DOHH2 (cell line): ENCODE data around the gene BHLHE23.

Experiments used
- EZH2phosphoT487 ChIP-seq: fragments of 200-600 bp; sonication (generic); IDR thresholded peaks from 2 replicates; pipeline ENCODE4 v1.6.1; 2017; ENCODE audit warnings: borderline replicate concordance, mild to moderate bottlenecking, antibody characterized with exemption, low read length, moderate library complexity, mixed read lengths
- TF ChIP-seq, protein P1 (sequence below): fragments of 200-600 bp; sonication (generic); IDR thresholded peaks from one replicate; pipeline ENCODE4 v1.5.1; 2014; ENCODE audit warnings: antibody characterized with exemption, mild to moderate bottlenecking, low read depth, low read length; ENCODE audit not compliant: poor library complexity, severe bottlenecking

DNA sequence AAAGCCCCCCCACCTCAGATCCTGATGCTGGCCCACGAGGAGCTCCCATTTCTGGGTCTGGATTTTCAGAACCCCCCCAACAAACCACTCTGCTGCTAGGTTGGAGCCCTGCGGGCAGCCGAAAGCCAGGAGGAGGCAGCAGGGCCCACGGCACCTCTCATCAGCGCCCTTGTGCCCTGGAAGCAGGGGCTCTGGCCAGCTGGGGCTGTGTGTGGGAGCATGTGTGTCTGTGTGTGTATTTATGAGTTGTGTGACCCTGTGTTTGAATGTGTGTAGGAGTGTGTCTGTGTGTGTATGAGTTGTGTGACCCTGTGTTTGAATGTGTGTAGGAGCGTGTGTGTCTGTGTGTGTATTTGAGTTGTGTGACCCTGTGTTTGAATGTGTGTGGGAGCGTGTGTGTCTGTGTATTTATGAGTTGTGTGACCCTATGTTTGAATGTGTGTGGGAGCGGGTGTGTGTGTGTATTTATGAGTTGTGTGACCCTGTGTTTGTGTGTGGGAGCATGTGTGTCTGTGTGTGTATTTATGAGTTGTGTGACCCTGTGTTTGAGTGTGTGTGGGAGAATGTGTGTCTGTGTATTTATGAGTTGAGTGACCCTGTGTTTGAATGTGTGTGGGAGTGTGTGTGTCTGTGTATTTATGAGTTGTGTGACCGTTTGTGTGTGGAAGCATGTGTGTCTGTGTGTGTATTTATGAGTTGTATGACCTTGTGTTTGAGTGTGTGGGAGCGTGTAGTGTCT is 35.4 kb downstream of the BHLHE23 start:
- TF ChIP-seq, protein P1, sequence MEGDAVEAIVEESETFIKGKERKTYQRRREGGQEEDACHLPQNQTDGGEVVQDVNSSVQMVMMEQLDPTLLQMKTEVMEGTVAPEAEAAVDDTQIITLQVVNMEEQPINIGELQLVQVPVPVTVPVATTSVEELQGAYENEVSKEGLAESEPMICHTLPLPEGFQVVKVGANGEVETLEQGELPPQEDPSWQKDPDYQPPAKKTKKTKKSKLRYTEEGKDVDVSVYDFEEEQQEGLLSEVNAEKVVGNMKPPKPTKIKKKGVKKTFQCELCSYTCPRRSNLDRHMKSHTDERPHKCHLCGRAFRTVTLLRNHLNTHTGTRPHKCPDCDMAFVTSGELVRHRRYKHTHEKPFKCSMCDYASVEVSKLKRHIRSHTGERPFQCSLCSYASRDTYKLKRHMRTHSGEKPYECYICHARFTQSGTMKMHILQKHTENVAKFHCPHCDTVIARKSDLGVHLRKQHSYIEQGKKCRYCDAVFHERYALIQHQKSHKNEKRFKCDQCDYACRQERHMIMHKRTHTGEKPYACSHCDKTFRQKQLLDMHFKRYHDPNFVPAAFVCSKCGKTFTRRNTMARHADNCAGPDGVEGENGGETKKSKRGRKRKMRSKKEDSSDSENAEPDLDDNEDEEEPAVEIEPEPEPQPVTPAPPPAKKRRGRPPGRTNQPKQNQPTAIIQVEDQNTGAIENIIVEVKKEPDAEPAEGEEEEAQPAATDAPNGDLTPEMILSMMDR, result no peak
- TF ChIP-seq EZH2phosphoT487, result no peak
